Measurements from ENCODE around the gene ZNF106.

Gene ZNF106

GRCh38 chr15:42373274-42373673 is 117.7 kb downstream of the ZNF106 start:
- DNase-seq (ENCODE audit: extremely low read depth in 1 of 2, low read depth in 1 of 2) = no peak

GRCh38 chr15:42371096-42371495 is 119.8 kb downstream of the ZNF106 start:
- no peak for DNase-seq (ENCODE audit: extremely low read depth in 1 of 2, low read depth in 1 of 2)

- DNase-seq (ENCODE audit: extremely low read depth in 1 of 2, low read depth in 1 of 2) = no peak
Observed at GRCh38 chr15:42368096-42368495, 122.8 kb downstream of the ZNF106 start.

- DNase-seq (ENCODE audit: extremely low read depth in 1 of 2, low read depth in 1 of 2) = no peak
Observed at GRCh38 chr15:42367041-42367440, 123.9 kb downstream of the ZNF106 start.

GRCh38 chr15:42365921-42366550 is 124.9 kb downstream of the ZNF106 start:
- DNase-seq (ENCODE audit: extremely low read depth in 1 of 2, low read depth in 1 of 2) = no peak

GRCh38 chr15:42364529-42364928 is 126.4 kb downstream of the ZNF106 start:
- no peak for DNase-seq (ENCODE audit: extremely low read depth in 1 of 2, low read depth in 1 of 2)

GRCh38 chr15:42363942-42364341 is 127.0 kb downstream of the ZNF106 start:
- DNase-seq (ENCODE audit: extremely low read depth in 1 of 2, low read depth in 1 of 2) = no peak

GRCh38 chr15:42363487-42363886 is 127.5 kb downstream of the ZNF106 start:
- DNase-seq (ENCODE audit: extremely low read depth in 1 of 2, low read depth in 1 of 2) = no peak

Data from stimulated activated CD8-positive, alpha-beta memory T cell treated with anti-CD3 and anti-CD28 coated beads, Interleukin-7, amount 100 ng/mL, for 48 hours (primary cell).